NAMALWA (cell line): ENCODE measurements around the gene SMU1.
"Not testable (repeated sequence)": the region's sequence is repeated elsewhere in the genome, so short reads cannot be mapped to it uniquely, and the experiment has no call there.

Source experiments
- DNase-seq: peaks from one replicate; pipeline ENCODE4 v3.0.0-alpha.2; 2015; ENCODE audit warnings: low spot score

Gene SMU1

DNA sequence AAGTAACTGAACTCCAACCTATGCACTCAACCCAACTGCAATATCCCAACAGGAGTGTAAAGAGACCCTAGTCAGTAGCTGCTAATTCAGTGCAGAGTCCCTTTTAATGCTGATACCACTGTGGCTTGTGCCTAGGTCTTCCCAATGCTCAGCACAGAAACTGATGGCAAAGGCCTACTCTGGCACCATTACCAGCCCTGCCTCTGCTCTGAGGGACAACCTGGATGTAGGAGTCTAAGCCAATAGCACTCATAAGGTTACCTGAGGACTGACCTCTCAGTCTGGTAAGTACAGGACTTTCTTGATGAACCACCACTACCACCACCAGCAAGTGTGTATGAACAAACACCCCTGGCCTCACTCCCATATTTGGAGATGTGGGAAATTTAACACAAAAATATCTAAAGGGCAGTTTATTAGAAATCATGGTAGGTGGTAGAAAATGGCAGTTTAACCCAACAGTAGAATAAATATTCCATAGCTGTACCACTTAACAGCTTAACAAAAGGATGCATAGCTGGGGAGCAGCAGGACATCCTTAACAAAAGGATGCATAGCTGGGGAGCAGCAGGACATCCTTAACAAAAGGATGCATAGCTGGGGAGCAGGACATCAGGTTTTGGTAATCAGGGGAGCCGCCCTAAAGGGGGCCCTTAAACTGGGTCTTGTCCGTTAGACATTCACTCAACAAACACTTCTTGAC is 62.4 kb downstream of the SMU1 start:
- no peak for DNase-seq

DNA sequence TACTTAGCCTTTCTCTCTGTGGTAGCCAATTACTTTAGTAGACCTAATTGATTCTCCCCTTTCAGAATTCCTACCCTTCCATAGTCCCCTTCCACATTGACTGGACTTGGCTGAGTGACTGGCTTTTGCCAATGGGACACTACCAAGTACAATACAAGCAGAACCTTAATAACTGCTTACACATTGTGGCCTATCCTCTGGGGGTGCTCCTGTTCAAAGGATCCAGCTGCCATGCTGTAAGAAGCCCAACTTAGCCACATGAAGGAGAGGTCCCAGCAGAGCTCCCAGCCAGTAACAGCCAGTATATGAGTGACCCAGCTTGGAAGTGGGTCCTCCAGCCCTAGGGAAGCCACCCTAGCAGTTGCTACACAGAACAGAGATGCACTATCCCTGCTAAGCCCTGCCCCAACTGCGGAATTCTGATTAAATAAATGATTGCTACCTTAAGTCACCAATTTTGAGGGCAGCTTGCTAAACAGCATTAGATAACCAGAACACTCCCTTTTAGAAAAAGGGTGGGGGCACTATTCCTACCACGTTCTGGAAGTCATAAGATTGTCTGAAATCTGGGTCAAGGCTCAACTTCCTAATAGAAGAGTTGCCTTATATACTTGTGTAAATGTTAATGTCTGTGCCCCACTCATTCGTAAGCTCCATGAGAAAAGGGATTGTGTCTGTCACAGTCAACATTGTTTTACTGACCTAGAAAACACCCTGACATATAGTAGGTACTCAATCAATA is 64.0 kb downstream of the SMU1 start:
- no peak for DNase-seq

GRCh38 chr9:33011831-33012230 is 64.6 kb downstream of the SMU1 start:
- DNase-seq: no peak

GRCh38 chr9:33007755-33008154 is 68.7 kb downstream of the SMU1 start:
- no peak for DNase-seq

DNA sequence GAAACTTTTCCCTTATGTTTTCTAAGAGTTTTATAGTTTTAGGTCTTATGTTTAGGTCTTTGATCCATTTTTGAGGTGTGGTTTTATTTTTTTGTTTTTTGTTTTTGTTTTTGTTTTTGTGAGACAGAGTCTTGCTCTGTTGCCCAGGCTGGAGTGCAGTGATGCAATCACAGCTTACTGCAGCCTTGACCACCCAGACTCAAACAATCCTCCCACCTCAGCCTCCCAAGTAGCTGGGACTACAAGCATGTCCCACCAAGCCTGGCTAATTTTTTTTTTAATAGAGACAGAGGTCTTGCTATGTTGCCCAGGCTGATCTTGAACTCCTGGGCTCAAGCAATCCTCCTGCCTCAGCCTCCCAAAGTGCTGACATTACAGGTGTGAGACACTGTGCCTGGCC is 71.1 kb downstream of the SMU1 start:
- DNase-seq: not testable (repeated sequence)

DNA sequence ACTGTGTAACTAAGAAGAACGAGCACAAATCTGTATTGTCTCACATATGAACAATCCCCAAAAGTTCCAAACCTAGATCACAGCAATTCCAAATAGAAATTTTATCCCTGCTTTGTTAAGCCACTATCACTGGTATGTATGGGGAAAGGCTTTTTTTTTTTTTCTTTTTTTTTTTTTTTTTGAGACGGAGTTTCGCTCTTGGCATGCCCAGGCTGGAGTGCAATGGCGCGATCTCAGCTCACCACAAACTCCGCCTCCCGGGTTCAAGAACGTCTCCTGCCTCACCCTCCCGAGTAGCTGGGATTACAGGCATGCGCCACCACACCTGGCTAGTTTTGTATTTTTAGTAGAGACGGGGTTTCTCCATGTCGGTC is 75.8 kb downstream of the SMU1 start:
- not testable (repeated sequence) for DNase-seq

GRCh38 chr9:32992595-32993238 is 83.8 kb downstream of the SMU1 start:
- DNase-seq: no peak

DNA sequence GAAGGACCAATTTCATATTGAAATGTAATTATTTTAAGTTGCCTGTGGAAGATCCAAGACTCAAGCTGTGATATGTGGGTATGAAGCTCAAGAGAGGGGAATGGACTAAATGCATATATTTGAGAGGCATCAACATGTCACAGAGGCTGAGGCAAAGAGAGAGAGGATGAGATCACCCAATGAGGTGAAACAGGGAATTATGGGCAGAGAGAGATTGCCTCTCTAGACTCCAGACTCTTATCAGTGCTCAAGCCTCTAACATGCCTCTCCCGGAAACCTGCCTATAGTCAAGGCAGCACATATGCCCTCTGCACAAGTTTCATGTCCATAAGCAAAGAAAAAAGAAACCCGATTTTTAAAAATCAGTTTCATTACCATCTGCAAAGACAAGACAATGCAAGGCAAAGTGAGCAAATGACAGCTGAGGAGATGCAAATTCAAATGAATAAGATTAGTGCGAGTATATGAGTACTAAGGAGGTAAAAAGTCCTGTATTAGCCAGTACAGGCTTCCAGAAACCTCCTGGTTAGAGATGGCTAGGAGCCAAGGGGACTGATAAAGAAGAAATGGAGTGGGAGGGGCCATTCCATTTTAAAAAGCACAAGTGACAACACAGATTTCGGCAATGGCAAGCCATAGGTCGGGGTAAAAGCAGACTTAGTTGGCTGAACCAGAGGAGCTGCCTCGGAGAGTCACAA is 84.4 kb downstream of the SMU1 start:
- no peak for DNase-seq
